H9 (cell line): ENCODE data around the gene HESX1. TPM values are rescaled to one million over a fixed set of nuclear protein-coding genes. Genes with fewer than 3 reads are reported as not detected.

Source experiments
- DNase-seq: peaks from one replicate; pipeline ENCODE4 v3.0.0-alpha.2; 2017
- H2AFZ ChIP-seq: one replicate; pipeline ENCODE4 v1.6.1; 2013; ENCODE audit warnings: mild to moderate bottlenecking, low read length, control low read depth, moderate library complexity
- H2AK5ac ChIP-seq: 2 replicates; pipeline ENCODE4 v1.6.1; 2013; ENCODE audit warnings: low read length, control low read depth, mixed read lengths; ENCODE audit not compliant: insufficient read length
- H2BK120ac ChIP-seq: one replicate; pipeline ENCODE4 v1.6.1; 2013; ENCODE audit warnings: low read depth, mild to moderate bottlenecking, low read length, control low read depth, inconsistent platforms; ENCODE audit not compliant: poor library complexity, severe bottlenecking
- H2BK12ac ChIP-seq: 2 replicates; pipeline ENCODE4 v1.6.1; 2013; ENCODE audit warnings: low read length, control low read depth, mixed read lengths, low read depth; ENCODE audit not compliant: insufficient read length
- H2BK15ac ChIP-seq: 2 replicates; pipeline ENCODE4 v1.6.1; 2013; ENCODE audit warnings: low read depth, low read length, control low read depth
- H2BK20ac ChIP-seq: one replicate; pipeline ENCODE4 v1.6.1; 2013; ENCODE audit warnings: low read depth, mild to moderate bottlenecking, low read length, control low read depth, inconsistent platforms; ENCODE audit not compliant: poor library complexity, severe bottlenecking
- H2BK5ac ChIP-seq: 2 replicates; pipeline ENCODE4 v1.6.1; 2013; ENCODE audit warnings: low read length, control low read depth, mixed read lengths; ENCODE audit not compliant: insufficient read length
- H3K14ac ChIP-seq: 2 replicates; pipeline ENCODE4 v1.6.1; 2013; ENCODE audit warnings: low read length, control low read depth; ENCODE audit not compliant: insufficient read depth
- H3K18ac ChIP-seq: 2 replicates; pipeline ENCODE4 v1.6.1; 2013; ENCODE audit warnings: low read depth, mild to moderate bottlenecking, mixed read lengths, low read length, control low read depth; ENCODE audit not compliant: insufficient read length
- H3K23ac ChIP-seq: 2 replicates; pipeline ENCODE4 v1.6.1; 2013; ENCODE audit warnings: low read length, control low read depth, mixed read lengths, low read depth; ENCODE audit not compliant: insufficient read length
- H3K23me2 ChIP-seq: 2 replicates; pipeline ENCODE4 v1.6.1; 2013; ENCODE audit warnings: low read depth, mild to moderate bottlenecking, mixed read lengths, low read length, control low read depth; ENCODE audit not compliant: insufficient read length, poor library complexity, severe bottlenecking
- H3K27ac ChIP-seq: 2 replicates; pipeline ENCODE4 v1.5.1; 2013; ENCODE audit warnings: low read length, control low read depth, mixed read lengths, low read depth; ENCODE audit not compliant: insufficient read length
- H3K27me3 ChIP-seq: 2 replicates; pipeline ENCODE4 v1.6.1; 2013; ENCODE audit warnings: low read length, control low read depth, inconsistent platforms; ENCODE audit not compliant: insufficient read depth
- H3K4ac ChIP-seq: 2 replicates; pipeline ENCODE4 v1.6.1; 2013; ENCODE audit warnings: low read depth, mild to moderate bottlenecking, control low read depth, inconsistent platforms, low read length, moderate library complexity
- H3K4me1 ChIP-seq: 2 replicates; pipeline ENCODE4 v1.6.1; 2013; ENCODE audit warnings: low read length, control low read depth, inconsistent platforms; ENCODE audit not compliant: insufficient read depth
- H3K4me2 ChIP-seq: 2 replicates; pipeline ENCODE4 v1.6.1; 2013; ENCODE audit warnings: low read length, control low read depth, mixed read lengths; ENCODE audit not compliant: insufficient read length, insufficient read depth
- H3K56ac ChIP-seq: 2 replicates; pipeline ENCODE4 v1.6.1; 2013; ENCODE audit warnings: low read depth, mild to moderate bottlenecking, mixed read lengths, low read length, control low read depth; ENCODE audit not compliant: insufficient read length
- H3K79me1 ChIP-seq: 2 replicates; pipeline ENCODE4 v1.6.1; 2013; ENCODE audit warnings: low read depth, mild to moderate bottlenecking, moderate library complexity, low read length, control low read depth, inconsistent platforms; ENCODE audit not compliant: insufficient read depth, poor library complexity, severe bottlenecking
- H3K79me2 ChIP-seq: 2 replicates; pipeline ENCODE4 v1.6.1; 2013; ENCODE audit warnings: low read length, control low read depth, inconsistent platforms; ENCODE audit not compliant: insufficient read depth
- H3K9ac ChIP-seq: 2 replicates; pipeline ENCODE4 v1.6.1; 2013; ENCODE audit warnings: low read length, control low read depth, mixed read lengths; ENCODE audit not compliant: insufficient read length; ENCODE audit errors: extremely low read depth
- H3K9me3 ChIP-seq: one replicate; pipeline ENCODE4 v1.6.1; 2013; ENCODE audit warnings: low read depth, low read length, inconsistent platforms; ENCODE audit not compliant: control insufficient read depth
- H3T11ph ChIP-seq: one replicate; pipeline ENCODE4 v1.6.1; 2013; ENCODE audit warnings: mild to moderate bottlenecking, low read length, control low read depth, inconsistent platforms
- H4K20me1 ChIP-seq: one replicate; pipeline ENCODE4 v1.6.1; 2013; ENCODE audit not compliant: control insufficient read depth, insufficient read length, insufficient read depth
- H4K5ac ChIP-seq: 2 replicates; pipeline ENCODE4 v1.6.1; 2013; ENCODE audit warnings: low read depth, mild to moderate bottlenecking, mixed read lengths, low read length, control low read depth; ENCODE audit not compliant: insufficient read length
- H4K8ac ChIP-seq: replicated peaks from 2 replicates; pipeline ENCODE4 v1.6.1; 2013; ENCODE audit warnings: low read length, control low read depth, mixed read lengths, low read depth; ENCODE audit not compliant: insufficient read length
- H4K91ac ChIP-seq: 2 replicates; pipeline ENCODE4 v1.6.1; 2013; ENCODE audit warnings: low read depth, mild to moderate bottlenecking, moderate library complexity, mixed read lengths, low read length, control low read depth; ENCODE audit not compliant: insufficient read length
- H3K27ac Mint-ChIP-seq, 3 experiments: 2 replicates in 2 of 3; 3 replicates in 1 of 3; pipeline ENCODE4 v1.8.0; 2020 to 2021; ENCODE audit warnings: mixed read lengths in 3 of 3, mild to moderate bottlenecking in 1 of 3, moderate library complexity in 1 of 3
- H3K27me3 Mint-ChIP-seq: 2 replicates; pipeline ENCODE4 v1.8.0; 2021; ENCODE audit warnings: low read depth, mild to moderate bottlenecking, moderate library complexity, mixed read lengths
- H3K36me3 Mint-ChIP-seq, 3 experiments: 2 replicates in 2 of 3; 3 replicates in 1 of 3; pipeline ENCODE4 v1.8.0; 2020 to 2021; ENCODE audit warnings: low read depth in 3 of 3, mixed read lengths in 3 of 3; ENCODE audit not compliant: insufficient read depth in 1 of 3
- H3K4me1 Mint-ChIP-seq, 2 experiments: 2 replicates each; pipeline ENCODE4 v1.8.0; 2020; ENCODE audit warnings: mixed read lengths in 2 of 2
- H3K4me3 Mint-ChIP-seq, 2 experiments: 2 replicates in 1 of 2; 3 replicates in 1 of 2; pipeline ENCODE4 v1.8.0; 2020 to 2021; ENCODE audit warnings: mild to moderate bottlenecking in 2 of 2, mixed read lengths in 2 of 2, moderate library complexity in 1 of 2
- H3K9me3 Mint-ChIP-seq, 2 experiments: 2 replicates in 1 of 2; 3 replicates in 1 of 2; pipeline ENCODE4 v1.8.0; 2020; ENCODE audit warnings: mild to moderate bottlenecking in 2 of 2, mixed read lengths in 2 of 2, moderate library complexity in 1 of 2
- WGBS: extraction: QIAGEN DNeasy Blood & Tissue Kit; methylation state at CpG from one replicate; pipeline ENCODE4 v1.1.7; 2013; ENCODE audit warnings: missing lambda C conversion rate, low lambda C conversion rate, mixed read lengths; ENCODE audit not compliant: insufficient read length; ENCODE audit errors: extremely low coverage; 5-methylcytosine and 5-hydroxymethylcytosine counted together
- total RNA-seq: library from RNA; stranded (reverse); gene quantifications from 2 replicates; pipeline ENCODE4 v1.2.1, GENCODE V29; 2021
- TF ChIP-seq, protein P1 (sequence below): fragments of 200-600 bp; sonication (generic); conservative IDR thresholded peaks from 3 replicates; pipeline ENCODE4 v1.8.0; 2021; ENCODE audit warnings: antibody characterized with exemption, mild to moderate bottlenecking

The HESX1 gene
- total RNA-seq, 1 experiment from 2014 or later: 28.4 TPM

GRCh38 chr3:57176045-57176444, 23.7 kb downstream of the HESX1 start:
- no peak overlapping the region for H3K18ac ChIP-seq
- no peak overlapping the region for H3K14ac ChIP-seq
- H3T11ph ChIP-seq: no peak overlapping the region
- no peak overlapping the region for H3K27ac Mint-ChIP-seq
- no peak overlapping the region for H2AFZ ChIP-seq
- H3K9me3 ChIP-seq: no peaks in the 10 kb centered on the region
- no peak overlapping the region for H3K4me2 ChIP-seq
- H3K4me3 Mint-ChIP-seq: no peak overlapping the region
- H3K4ac ChIP-seq: no peak overlapping the region
- no peaks in the 10 kb centered on the region for H3K27me3 ChIP-seq
- no peaks in the 10 kb centered on the region for H3K4me1 ChIP-seq
- H3K9ac ChIP-seq: no peak overlapping the region
- no peak overlapping the region for H2BK20ac ChIP-seq
- no peak overlapping the region for H2BK5ac ChIP-seq
- no peaks in the 10 kb centered on the region for H3K36me3 Mint-ChIP-seq
- no peak overlapping the region for H2BK15ac ChIP-seq
- no peak overlapping the region for H4K8ac ChIP-seq
- H3K79me1 ChIP-seq: no peaks in the 10 kb centered on the region
- H2BK12ac ChIP-seq: no peak overlapping the region
- no peak overlapping the region for H4K91ac ChIP-seq
- H3K4me1 Mint-ChIP-seq: peaks cover 4 to 6% of the 10 kb centered on the region in 2 experiments; a peak in 3 of 4 replicates
- H4K5ac ChIP-seq: no peak overlapping the region
- no CpG with 5 or more reads among the region's 1 CpG for WGBS
- no peak overlapping the region for H3K27ac ChIP-seq
- no peaks in the 10 kb centered on the region for H3K23me2 ChIP-seq
- peaks cover 1% of the 10 kb centered on the region; the same call in 1 of the 2 replicates for H3K27me3 Mint-ChIP-seq
- H3K9me3 Mint-ChIP-seq: peaks cover 2 to 3% of the 10 kb centered on the region in 2 experiments; a peak in 2 of 5 replicates
- no peaks in the 10 kb centered on the region for H4K20me1 ChIP-seq
- no peak for DNase-seq
- H3K23ac ChIP-seq: no peak overlapping the region
- no peak overlapping the region for H2AK5ac ChIP-seq
- H3K56ac ChIP-seq: no peak overlapping the region
- TF ChIP-seq, protein P1, sequence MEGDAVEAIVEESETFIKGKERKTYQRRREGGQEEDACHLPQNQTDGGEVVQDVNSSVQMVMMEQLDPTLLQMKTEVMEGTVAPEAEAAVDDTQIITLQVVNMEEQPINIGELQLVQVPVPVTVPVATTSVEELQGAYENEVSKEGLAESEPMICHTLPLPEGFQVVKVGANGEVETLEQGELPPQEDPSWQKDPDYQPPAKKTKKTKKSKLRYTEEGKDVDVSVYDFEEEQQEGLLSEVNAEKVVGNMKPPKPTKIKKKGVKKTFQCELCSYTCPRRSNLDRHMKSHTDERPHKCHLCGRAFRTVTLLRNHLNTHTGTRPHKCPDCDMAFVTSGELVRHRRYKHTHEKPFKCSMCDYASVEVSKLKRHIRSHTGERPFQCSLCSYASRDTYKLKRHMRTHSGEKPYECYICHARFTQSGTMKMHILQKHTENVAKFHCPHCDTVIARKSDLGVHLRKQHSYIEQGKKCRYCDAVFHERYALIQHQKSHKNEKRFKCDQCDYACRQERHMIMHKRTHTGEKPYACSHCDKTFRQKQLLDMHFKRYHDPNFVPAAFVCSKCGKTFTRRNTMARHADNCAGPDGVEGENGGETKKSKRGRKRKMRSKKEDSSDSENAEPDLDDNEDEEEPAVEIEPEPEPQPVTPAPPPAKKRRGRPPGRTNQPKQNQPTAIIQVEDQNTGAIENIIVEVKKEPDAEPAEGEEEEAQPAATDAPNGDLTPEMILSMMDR: no peak
- H3K79me2 ChIP-seq: no peaks in the 10 kb centered on the region
- H2BK120ac ChIP-seq: no peak overlapping the region
